Suprapubic skin (tissue), 3 donors: Measurements from ENCODE around the gene ZBTB16.

Experiments
- CTCF ChIP-seq, 2 donors: fragments of 200-600 bp in 1 of 2; fragments of 450-650 bp in 1 of 2; sonication (generic) in 1 of 2; IDR thresholded peaks; one replicate each; pipeline ENCODE4 v1.5.1; 2016 to 2019; ENCODE audit warnings: antibody characterized with exemption in 2 of 2, mild to moderate bottlenecking in 1 of 2, moderate library complexity in 1 of 2
- EP300 ChIP-seq: sonication (generic); formaldehyde crosslinking; IDR thresholded peaks from one replicate; pipeline ENCODE4 v1.6.1; 2017; ENCODE audit warnings: antibody characterized with exemption

GRCh38 chr11:114297806-114298709, 238.5 kb downstream of the ZBTB16 start:
- no peak for TF ChIP-seq CTCF (IDR thresholded peaks at IDR 0.05)
- TF ChIP-seq EP300: no peak
